Anterior cingulate cortex (tissue), 58 donors: ENCODE data around the gene XPR1.
A peak's percentile ranks its signal among the peaks of the same experiment; 100 is the strongest.

Experiments used
- DNase-seq, 58 donors: peaks; one replicate each; lab custom pipeline; 2025; lab: John Stamatoyannopoulos, UW

XPR1 gene

DNA sequence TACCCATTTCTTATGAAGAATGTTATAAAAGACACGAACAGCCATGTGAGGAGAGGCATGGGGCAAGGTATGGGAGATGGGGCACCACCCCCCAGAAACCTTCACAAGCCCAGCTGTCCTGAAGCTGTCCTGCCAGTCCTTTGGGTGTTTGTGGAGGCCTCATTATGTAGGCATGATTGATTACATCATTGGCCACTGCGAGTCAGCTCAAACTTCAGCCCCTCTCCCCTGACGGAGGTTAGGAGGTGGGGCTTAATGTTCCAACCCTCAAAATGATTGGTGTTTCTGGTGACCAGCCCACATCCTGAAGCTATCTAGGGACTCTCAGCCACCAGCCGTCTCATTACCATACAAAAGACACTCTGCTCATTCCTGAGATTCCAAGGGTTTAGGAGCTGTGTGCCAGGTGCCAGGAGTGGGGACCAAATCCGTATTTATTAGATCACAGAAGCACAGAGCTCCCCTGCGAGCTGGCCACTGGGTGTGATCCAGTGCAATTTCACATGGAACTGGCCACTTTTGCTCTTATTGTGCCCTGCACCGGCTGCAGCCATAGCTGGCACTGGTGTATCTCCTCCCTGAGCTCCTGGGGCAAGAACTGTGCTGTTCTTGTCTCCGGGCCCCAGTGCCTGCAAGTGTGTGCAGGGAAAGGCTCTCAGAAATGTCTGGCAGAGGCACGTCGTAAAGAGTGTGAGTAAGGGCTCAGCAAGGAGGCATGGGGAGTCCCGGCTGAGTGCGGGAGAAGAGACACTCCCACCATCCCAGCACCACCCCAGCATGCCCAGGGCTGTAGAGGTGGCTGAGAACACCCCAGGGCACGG is 291.4 kb downstream of the XPR1 start:
- DNase-seq: no peak

DNA sequence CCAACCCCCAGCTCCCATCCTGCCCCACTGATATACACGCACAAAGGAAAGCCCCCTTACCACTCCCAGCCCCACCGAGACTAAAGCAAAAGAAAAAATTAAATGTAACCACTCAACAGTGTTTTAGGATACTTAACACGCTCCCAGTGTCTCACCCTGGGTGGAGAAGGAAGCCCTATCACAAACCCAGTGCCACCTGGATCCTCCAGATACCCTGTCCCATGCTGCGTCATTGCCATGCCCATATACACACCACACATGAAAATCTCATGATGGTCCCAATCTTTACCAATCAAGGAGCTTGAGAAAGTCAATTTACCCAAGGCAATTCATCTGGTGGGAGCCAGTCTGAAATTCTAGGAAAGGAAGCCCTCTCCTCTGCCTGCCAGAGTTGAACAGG is 292.1 kb downstream of the XPR1 start:
- no peak for DNase-seq

DNA sequence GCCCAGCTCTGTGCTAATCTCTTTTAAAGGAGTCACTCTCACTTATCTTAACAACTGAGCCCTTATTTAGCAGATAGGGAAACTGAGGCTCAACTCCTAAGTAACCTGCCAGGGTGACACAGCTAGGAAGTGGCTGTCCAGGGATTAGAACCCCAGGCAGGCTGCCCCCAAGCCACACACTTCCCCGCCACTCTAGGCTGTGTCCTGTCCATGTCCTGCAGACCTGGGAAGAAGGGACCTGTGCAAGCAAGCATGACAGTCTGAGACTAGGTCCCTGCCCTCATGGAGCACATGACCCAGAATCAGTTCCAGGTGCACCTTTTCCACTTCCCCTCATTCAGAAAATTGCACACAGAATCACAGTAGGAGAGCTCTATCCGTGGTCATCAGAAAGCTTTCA is 293.1 kb downstream of the XPR1 start:
- no peak for DNase-seq

DNA sequence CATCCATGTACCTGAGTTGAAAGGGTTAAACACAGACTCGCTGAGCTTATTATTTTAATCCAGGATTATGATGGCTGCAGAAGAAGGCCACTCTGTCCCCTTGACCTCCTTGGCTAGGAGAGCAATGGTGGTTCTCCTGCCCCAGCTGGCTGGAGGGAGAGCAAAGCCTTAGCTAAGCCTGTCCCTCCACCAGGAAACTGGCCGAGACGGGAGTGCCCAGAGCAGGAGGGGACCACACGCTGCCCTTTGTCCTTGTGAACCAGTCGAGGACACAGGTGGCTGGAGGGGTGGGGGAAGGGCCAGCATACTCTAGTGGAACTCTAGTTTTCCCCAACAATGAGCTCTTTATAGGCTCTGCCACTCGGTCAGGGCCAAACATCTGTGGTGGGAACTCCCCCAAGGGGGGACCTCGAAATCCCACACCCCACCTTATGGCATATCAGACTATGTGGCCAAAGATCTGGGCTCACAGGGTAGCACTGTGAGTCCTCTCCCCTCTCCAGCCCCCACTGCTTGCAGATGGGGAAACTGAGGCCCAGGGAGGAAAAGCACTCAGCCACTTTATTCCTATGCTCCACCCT is 293.7 kb downstream of the XPR1 start:
- peak in 47 of 58 donors; percentile 21 to 86 (median 59) for DNase-seq

DNA sequence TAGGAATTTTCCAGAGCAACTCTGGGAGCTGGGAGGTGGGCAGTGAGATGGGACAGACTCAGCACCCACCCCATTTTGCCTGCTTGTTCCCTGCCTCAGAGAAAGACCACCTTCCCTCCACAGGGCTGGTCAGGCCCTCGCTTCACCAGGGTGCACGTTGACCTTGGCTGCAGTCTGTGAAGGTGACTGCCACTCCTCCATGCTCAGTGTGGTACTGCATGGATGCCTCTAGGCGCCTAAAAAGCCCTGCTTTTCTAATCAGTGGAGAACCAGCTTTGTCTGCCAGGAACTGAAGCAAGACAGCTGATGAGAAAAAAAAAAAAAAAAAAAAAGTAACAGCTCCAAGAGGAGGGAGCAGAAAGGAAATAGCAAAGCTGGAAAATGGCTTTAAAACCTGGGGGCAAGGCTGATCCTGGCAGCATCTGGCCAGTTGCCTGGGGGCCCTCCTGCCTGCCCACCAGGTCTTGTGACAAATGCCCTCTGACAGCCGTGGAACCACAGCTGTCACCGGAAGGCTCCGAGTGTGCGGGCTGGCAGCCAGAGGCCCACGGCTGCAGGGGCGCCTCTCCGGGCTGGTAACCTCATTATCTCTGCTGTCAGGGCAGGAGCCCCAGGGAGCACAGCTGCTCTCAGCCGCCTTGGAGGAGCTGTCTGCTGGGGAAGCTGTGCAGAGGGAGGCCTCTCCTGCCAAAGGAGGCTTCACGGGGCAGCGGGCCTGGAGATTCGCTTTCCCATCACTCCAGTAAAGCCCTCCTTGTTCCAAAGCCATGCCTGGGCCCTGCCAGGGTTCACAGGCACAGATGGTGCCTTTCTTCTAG is 294.6 kb downstream of the XPR1 start:
- peak in 56 of 58 donors; percentile 35 to 86 (median 69) for DNase-seq

DNA sequence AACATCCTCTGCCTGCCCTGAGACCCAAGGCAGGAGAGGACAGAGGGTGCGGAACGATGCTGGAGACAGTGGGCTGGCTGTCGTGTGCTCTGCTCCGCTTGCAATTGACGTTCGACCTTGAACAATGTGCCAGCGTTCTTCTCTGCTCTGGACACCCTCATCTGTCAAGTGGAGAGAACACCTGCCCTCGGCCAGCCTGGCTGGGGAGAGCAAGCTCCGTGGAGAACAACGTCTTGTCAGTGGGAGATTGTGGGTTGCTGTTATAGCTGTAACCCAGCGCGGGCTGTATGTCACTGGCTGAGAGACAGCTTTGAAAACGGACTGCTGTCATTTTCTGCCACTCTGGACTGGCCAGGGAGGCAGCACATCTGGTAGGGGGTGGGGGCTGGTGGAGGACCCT is 295.5 kb downstream of the XPR1 start:
- DNase-seq: peak in 25 of 58 donors; percentile 28 to 74 (median 49)

DNA sequence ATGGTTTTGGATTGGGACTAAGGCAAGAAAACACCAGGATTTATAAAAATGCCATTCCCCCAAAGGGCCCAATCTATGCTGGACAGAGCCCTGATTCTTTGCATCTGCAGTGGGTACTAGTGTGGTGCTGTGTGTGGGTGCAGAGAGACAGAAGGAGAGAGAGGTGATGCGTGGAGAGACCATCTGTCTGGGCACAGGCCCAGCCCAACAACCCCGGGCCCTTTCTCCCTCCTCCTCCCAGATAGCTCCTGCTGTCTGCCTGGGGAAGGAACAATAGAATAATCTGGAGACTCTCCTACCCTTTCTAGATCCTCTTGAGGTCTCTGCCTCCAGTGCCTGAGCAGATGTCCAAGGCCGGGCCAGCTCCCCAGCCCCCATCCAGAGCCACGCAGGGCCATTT is 296.0 kb downstream of the XPR1 start:
- DNase-seq: peak in 42 of 58 donors; percentile 15 to 69 (median 46)

DNA sequence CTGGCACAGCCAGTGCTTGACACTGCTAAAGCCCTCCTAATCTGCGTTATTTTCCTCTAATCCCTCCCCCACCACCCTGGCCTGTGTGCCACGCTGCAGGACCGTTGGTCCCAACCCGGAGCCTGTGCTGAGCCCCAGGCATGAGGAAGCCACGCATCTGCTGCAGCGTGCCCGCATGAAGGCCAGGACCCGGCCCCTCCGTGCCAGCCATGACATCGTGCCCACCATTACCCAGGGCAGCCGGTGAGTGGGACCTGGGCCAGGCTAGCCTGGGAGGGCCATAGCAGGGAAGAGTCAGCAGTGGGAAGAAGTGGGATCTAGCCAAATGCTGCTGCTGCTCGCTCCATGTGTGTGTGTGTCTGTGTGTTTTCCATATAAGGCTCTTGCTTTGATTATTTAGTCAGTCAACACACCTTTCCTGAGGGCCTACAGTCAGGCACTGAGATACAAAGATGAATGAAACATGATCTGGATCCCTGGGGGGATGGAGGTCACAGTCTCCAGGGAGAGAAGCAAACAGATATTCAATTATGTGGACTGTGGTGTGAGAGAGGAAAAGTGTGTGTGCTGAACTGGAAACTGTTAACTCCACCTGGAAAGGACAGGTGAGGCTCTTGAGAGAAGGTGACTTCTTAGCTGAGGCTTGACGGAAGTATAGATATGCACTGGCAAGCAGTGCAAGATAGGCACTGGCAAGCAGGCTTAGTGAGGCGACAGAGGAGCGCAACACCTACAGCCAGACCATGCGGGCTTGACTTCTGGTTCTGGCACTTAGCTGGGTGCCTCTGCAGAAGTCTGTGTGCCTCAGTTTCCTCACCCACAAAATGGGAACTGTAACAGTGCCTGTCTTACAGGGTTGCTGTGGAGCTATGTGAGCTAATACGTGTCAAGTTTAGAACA is 296.8 kb downstream of the XPR1 start:
- DNase-seq: peak in 2 of 58 donors; percentile 24 to 35

DNA sequence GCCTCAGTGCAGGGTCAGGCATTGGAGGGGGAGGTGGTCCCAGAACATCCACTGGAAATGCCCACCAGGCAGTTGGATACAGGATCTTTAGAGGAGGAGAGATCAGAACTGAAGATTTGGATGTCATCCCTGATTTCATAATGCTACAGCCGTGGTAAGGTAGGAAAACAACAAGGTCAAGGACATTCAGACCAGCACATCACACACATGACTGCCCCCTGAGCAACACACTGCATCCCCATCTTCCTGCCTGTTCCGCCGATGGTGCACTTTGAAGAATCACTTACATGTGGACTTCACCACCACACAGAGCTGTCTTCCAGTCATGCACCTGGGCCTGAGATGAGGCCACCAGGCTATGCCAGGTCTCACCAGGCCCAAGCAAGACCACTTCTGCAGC is 297.6 kb downstream of the XPR1 start:
- no peak for DNase-seq

DNA sequence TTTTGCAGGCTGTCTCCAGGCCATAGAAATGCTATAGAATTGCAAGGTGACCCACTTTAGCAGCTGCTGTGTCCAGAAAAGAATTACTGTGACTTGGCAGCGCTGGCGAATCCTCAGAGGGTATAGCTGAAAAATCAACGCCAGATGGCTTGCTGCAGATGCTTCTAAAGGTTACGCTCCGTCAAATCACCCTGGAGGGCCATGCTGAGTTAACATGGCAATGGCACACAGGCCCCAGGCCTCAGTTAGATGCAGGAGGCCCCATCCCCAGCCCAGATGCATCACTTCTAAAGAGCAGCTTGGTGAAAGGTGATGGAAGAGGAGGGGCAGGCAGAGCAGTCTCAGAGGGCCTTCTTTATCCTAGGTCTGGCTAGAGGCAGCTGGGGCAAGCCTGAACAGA is 298.9 kb downstream of the XPR1 start:
- DNase-seq: peak in 9 of 58 donors; percentile 7 to 59 (median 26)

DNA sequence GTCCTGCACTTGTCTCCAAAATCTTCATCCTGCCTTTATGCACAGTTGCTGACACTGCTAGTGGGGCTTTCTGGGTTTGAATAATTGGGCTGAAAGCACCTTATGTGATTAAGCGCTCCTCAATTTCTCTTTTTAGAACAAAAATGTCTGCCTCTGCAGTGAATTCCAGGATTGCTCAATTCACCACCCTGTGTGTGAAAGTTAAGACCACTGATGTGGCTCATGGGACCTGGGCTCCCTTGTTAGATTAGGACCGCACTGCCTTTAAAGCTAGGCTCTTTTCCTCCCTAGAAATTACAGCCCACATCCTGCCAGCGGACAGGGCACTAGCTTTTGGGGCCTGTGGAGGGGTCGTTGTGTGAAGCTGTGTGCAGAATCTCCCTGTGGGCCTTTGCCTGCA is 299.7 kb downstream of the XPR1 start:
- DNase-seq: no peak

DNA sequence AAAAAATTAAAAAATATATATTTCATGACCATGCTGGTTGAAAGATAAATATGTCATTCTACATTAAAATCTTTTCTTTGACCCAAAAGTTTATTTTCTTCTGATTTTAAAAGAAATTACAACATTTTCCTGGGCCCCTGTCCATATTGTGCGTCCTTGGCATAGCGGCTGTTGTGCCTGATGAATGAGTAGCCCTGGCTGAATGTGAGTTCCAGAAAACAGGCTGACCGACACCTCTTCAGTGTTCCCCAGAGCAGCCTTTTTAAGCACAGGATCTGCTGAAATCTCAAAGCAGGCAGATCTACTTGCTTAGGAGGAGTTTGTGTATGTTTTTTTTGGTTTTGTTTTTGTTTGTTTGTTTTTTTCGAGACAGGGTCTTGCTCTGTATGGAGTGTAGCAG is 300.6 kb downstream of the XPR1 start:
- DNase-seq: peak in 1 of 58 donors; percentile 17

DNA sequence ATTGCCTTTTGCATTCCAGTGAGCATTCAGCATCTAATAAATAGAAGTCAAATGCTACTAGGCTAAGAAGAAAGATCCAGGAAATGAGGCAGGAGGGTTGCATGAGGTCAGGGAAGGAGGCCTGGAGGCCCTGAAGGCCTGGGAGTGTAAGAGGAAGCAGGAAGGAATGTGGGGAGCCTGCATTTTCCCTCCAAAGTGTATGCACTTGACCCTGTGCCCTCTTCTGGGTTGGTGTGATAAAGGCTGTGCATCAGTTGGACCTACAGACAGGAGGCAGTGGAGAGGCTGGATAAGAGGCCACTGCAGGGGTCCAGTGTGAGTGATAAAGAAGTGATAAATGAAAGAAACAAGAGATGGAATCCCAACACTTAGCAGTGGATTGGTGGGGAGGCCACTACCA is 301.3 kb downstream of the XPR1 start:
- DNase-seq: no peak

DNA sequence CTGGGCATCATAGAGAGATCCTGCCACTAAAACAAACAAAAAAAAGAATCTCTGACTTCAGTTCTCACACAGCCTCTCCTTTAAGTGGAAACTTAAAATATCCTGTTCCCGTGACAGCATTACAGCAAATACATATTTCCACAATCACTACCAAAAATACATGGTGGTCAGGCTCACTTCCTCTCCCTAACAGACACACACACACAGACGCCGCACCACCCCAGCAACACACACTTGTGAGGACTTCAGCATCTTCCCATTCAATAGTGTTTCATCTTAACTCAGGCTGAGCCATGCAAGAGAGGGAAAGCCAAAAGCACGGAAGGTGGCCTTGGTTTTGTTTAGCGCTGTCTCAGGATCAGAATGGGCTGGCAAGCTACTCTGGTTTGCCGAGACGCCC is 302.7 kb downstream of the XPR1 start:
- peak in 8 of 58 donors; percentile 14 to 27 (median 20) for DNase-seq

DNA sequence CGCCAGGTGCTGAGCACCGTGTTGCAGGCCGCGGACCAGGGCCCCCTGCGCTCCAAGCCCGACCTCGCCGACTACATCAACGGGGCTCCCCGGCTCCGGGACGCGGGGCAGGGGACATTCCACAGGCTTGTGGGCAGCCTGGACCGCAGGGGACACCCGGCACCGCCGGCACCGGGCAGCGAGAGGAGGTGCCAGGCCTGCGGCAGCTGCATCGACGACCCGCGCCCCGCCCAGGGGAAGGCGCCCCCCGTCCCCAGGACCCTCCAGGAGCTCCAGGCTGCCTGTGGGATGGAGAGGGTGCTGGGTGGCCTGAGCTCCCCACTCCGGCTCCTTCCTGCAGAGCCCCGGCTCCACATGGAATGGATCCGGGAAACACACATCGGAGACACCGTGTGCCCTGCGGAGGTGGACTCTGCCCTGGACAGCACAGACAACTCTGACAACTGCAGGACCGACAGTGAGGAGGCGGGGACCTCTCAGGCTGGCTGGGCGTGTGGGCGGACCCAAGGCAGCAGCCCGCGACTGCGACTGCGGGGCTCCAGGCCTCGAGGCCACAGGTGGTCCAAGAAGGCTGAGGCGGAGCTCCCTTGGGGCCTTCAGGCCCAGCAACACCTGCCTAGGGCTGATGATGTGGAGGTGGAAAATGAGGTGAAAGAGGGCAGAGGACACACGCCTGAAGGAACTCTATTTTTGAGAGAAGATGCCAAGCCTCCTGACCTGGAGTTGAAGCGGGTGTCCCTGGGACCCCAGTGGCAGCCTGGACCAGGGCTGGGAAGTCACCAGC is 303.7 kb downstream of the XPR1 start:
- no peak for DNase-seq

DNA sequence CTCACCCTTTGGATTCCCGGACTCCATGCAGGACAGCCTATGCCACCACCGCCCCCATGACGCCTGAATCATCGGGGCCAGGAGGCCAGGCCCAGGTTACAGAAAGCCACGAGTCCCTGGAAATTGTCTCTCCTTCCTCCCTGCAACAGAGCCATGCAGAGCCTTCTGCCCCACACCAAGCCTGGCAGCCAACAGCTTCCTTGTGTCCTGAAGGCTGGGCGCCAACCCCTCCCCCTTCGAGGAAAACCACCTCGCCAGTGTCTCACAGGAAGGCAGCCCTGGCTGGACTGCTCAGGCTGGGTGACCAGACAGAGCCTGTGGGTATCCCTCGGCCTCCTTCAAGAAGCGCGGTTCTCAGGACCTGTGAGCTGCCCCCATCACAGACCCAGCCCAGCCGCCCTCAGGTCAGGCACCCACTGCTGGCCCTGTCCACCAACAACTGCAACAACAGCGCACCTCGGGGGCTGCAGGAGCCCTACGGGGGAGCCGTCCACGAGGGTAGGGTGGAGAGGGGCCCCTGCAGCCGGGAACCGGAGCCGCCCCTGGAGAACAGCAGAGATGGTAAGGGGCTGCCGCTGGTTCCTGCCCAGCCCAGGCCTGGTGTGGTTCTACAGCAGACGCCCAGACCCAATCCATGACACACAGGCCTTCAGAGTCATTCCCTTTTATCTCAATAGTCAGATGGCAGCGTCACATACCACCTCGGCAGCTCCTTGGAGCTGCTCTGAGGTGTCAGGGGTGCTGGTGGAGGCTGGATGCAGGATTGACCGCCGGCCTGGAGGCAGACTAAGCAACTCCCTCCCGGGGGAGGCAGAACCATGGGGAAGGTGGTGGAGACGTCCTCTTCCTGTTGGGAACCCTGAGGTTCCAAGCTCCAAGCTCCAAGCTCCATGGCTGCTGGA is 304.5 kb downstream of the XPR1 start:
- DNase-seq: no peak

DNA sequence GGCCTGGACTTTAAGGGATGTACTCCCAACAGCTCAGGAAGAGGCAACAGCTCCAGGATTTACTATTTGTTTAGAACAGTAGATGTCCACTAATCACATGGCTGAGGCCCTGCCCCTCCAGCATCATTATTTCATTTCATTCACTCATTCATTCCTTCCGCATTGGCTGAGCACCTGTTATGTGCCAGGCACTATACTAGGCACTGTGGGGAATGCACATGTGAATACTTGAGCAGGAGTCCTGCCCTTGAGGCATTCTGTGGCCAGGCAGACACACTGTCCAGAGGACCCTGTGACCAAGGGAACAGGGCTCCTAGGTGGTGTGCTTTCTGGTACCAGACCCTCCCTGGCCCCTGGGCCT is 305.2 kb downstream of the XPR1 start:
- no peak for DNase-seq

DNA sequence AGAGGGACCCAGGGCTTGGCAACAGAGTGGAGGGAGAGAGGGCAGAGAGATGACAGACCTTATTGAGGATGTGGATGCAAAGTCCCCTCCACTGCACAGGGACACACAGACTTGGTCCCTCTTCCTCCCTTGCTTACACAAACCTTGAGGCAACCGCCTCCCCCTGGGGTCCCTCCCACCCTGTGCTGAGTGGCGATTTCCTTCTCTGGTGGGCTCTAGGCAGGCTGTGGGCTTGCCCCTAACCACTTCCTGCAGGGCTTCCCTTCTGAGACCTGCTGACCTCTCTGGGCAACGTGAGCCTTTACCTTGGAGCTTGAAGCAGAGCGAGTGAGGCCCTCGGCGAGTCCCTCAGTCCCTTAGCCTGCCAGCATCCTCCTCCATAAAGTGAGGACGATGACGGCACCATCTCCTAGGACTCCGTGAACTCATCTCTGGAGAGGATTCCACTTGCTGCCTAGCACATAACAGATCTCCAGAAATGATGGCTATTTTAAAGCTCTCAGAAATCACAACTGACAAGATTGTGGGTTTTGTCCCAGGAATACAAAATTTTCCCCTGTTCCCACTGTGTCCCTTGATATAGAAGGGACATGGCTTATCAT is 305.9 kb downstream of the XPR1 start:
- DNase-seq: peak in 13 of 58 donors; percentile 9 to 47 (median 15)
